GM12891 (cell line): ENCODE measurements around the gene RFFL.

Experiments
- POLR2A ChIP-seq: IDR thresholded peaks from 2 replicates; pipeline ENCODE4 v1.6.1; 2011; ENCODE audit warnings: low read depth, low read length, control low read depth
- POLR2AphosphoS5 ChIP-seq: IDR thresholded peaks from 2 replicates; pipeline ENCODE4 v1.6.1; 2011; ENCODE audit warnings: low read depth, low read length, control low read depth
- SPI1 ChIP-seq: IDR thresholded peaks from 2 replicates; pipeline ENCODE4 v1.6.1; 2011; ENCODE audit warnings: low read depth, low read length, control low read depth
- TAF1 ChIP-seq: IDR thresholded peaks from 2 replicates; pipeline ENCODE4 v1.6.1; 2011; ENCODE audit warnings: low read depth, low read length, control low read depth

GRCh38 chr17:35099908-35100307 is 36.4 kb upstream of the RFFL start:
- TF ChIP-seq POLR2AphosphoS5: no peak
- no peak for TF ChIP-seq POLR2A
- TF ChIP-seq TAF1: no peak
- no peak for TF ChIP-seq SPI1
